ENCODE measurements around the gene TRAF2.

GRCh38 chr9:136896027-136896426 is 9.7 kb downstream of the TRAF2 start:
- TF ChIP-seq ATF2 (IDR thresholded peaks at IDR 0.05; ENCODE audit: low read length) (no peak), POU5F1 (IDR thresholded peaks at IDR 0.05; ENCODE audit: low read depth, low read length) (no peak), TAF1 (IDR thresholded peaks at IDR 0.05; ENCODE audit: low read depth, low read length) (no peak), ZNF274 (IDR thresholded peaks at IDR 0.05; ENCODE audit: borderline replicate concordance, extremely low read depth, low read length) (no peak), CBX8 (IDR thresholded peaks at IDR 0.05; ENCODE audit: borderline replicate concordance, low read depth, low read length) (no peak)

Data from H1 (cell line).